Measurements from ENCODE around the gene VAV2.

The VAV2 gene

GRCh38 chr9:133870598-133871595, 121.2 kb downstream of the VAV2 start:
- no peak for TF ChIP-seq CTCF (IDR thresholded peaks at IDR 0.05)

GRCh38 chr9:133869674-133870405, 122.3 kb downstream of the VAV2 start:
- no peak for TF ChIP-seq CTCF (IDR thresholded peaks at IDR 0.05)

- TF ChIP-seq CTCF (IDR thresholded peaks at IDR 0.05), result no peak
These were observed 123.9 kb downstream of the VAV2 start for GRCh38 chr9:133868203-133868602.

- no peak for TF ChIP-seq CTCF (IDR thresholded peaks at IDR 0.05)
These were observed 125.2 kb downstream of the VAV2 start for GRCh38 chr9:133866946-133867345.

GRCh38 chr9:133864011-133864410, 128.1 kb downstream of the VAV2 start:
- TF ChIP-seq CTCF (IDR thresholded peaks at IDR 0.05), result no peak

- TF ChIP-seq CTCF (IDR thresholded peaks at IDR 0.05), result no peak
These were observed 128.9 kb downstream of the VAV2 start for GRCh38 chr9:133863257-133863592.

- TF ChIP-seq CTCF (IDR thresholded peaks at IDR 0.05), result no peak
These were observed 129.4 kb downstream of the VAV2 start for GRCh38 chr9:133862585-133863256.
